HEK293 (cell line): ENCODE data around the gene FANCC.
"Not testable (repeated sequence)": the region's sequence is repeated elsewhere in the genome, so short reads cannot be mapped to it uniquely, and the experiment has no call there.

Experiments used
- CTCF ChIP-seq: fragments of 450-650 bp; formaldehyde crosslinking; IDR thresholded peaks from 2 replicates; pipeline ENCODE4 v1.5.1; 2016; ENCODE audit warnings: missing biosample characterization, missing genetic modification characterization
- EGR2 ChIP-seq: fragments of 450-650 bp; formaldehyde crosslinking; IDR thresholded peaks from 2 replicates; pipeline ENCODE4 v1.5.1; 2016; ENCODE audit warnings: low read depth, missing biosample characterization, missing genetic modification characterization
- REPIN1 ChIP-seq: fragments of 450-650 bp; formaldehyde crosslinking; IDR thresholded peaks from 2 replicates; pipeline ENCODE4 v1.5.1; 2017; ENCODE audit warnings: missing biosample characterization, missing genetic modification characterization, low read depth
- ZBTB21 ChIP-seq: fragments of 450-650 bp; formaldehyde crosslinking; IDR thresholded peaks from 2 replicates; pipeline ENCODE4 v1.5.1; 2017; ENCODE audit warnings: missing biosample characterization, missing genetic modification characterization
- ZBTB8A ChIP-seq: fragments of 450-650 bp; formaldehyde crosslinking; IDR thresholded peaks from 2 replicates; pipeline ENCODE4 v1.5.1; 2016; ENCODE audit warnings: missing biosample characterization, missing genetic modification characterization
- ZIC2 ChIP-seq: fragments of 450-650 bp; formaldehyde crosslinking; IDR thresholded peaks from 2 replicates; pipeline ENCODE4 v1.5.1; 2016; ENCODE audit warnings: missing biosample characterization, missing genetic modification characterization
- ZNF132 ChIP-seq: fragments of 450-650 bp; formaldehyde crosslinking; IDR thresholded peaks from 2 replicates; pipeline ENCODE4 v1.5.1; 2017; ENCODE audit warnings: missing biosample characterization, missing genetic modification characterization, borderline replicate concordance
- ZNF513 ChIP-seq: fragments of 450-650 bp; IDR thresholded peaks from 2 replicates; pipeline ENCODE4 v1.5.1; 2018; ENCODE audit warnings: missing biosample characterization, missing genetic modification characterization
- ZNF518A ChIP-seq: fragments of 450-650 bp; formaldehyde crosslinking; conservative IDR thresholded peaks from 2 replicates; pipeline ENCODE4 v1.5.1; 2016; ENCODE audit warnings: low read depth, missing biosample characterization, missing genetic modification characterization
- ZNF544 ChIP-seq: fragments of 450-650 bp; formaldehyde crosslinking; IDR thresholded peaks from 2 replicates; pipeline ENCODE4 v1.5.0; 2017; ENCODE audit warnings: missing biosample characterization, missing genetic modification characterization
- ZNF660 ChIP-seq: fragments of 450-650 bp; IDR thresholded peaks from 2 replicates; pipeline ENCODE4 v1.5.1; 2018; ENCODE audit warnings: missing biosample characterization, mild to moderate bottlenecking, missing genetic modification characterization
- ZNF670 ChIP-seq: fragments of 450-650 bp; formaldehyde crosslinking; IDR thresholded peaks from 2 replicates; pipeline ENCODE4 v1.5.1; 2016; ENCODE audit warnings: missing biosample characterization, missing genetic modification characterization, low read depth

GRCh38 chr9:95269803-95270773, 47.4 kb downstream of the FANCC start:
- not testable (repeated sequence) for TF ChIP-seq ZNF518A (tag by site-specific recombination); ZBTB21 (tag by site-specific recombination); ZIC2 (tag by site-specific recombination); CTCF (tag by site-specific recombination); ZNF670 (tag by site-specific recombination); ZNF132; EGR2 (tag by site-specific recombination); ZNF660 (tag by site-specific recombination); ZNF513 (tag by site-specific recombination); ZBTB8A (tag by site-specific recombination); REPIN1 (tag by site-specific recombination); ZNF544 (tag by site-specific recombination)
